ENCODE results near the gene PLPP4.

Gene PLPP4

DNA sequence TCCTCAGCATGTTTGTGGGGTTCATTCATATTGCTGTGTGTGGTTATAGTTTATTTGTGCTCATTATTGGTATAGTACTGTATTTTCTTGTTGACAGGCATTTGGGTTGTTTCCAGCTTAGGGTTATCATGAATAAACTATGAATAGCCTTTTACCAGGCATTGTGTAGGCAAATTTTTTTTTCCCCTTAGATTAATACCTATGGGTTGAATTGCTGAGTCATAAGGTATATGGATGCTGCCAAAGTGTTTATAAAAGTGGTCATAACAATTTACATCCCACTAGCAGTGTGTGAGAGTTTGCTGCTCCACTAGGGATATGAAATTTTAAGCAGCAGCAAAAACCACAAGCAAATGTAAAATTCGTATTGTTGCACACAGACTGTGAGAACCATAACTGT, 175.0 kb downstream of the PLPP4 start:
- Histone ChIP-seq H4K20me1 (ENCODE audit: insufficient read depth, low read length) (no peaks in the 10 kb centered on the region), H3K79me2 (ENCODE audit: low read length) (no peaks in the 10 kb centered on the region), H3K36me3 (replicated peaks; ENCODE audit: low read depth, low read length) (no peaks in the 10 kb centered on the region), H3K27me3 (ENCODE audit: low read depth, low read length) (no peaks in the 10 kb centered on the region), H3K4me1 (ENCODE audit: low read length) (peaks cover 4% of the 10 kb centered on the region; the same call in 1 of the 2 replicates), H3K4me3 (ENCODE audit: low read length) (no peak overlapping the region), H3K27ac (ENCODE audit: low read length) (no peak overlapping the region), H3K9me3 (ENCODE audit: insufficient read depth, low read length) (no peaks in the 10 kb centered on the region), H2AFZ (ENCODE audit: low read depth, low read length) (no peak overlapping the region), H3K4me2 (ENCODE audit: low read length) (no peak overlapping the region), H3K9ac (ENCODE audit: low read length) (no peak overlapping the region)
- no peak for TF ChIP-seq CTCF (IDR thresholded peaks at IDR 0.05; ENCODE audit: low read depth, low read length)
- TF ChIP-seq EZH2phosphoT487 (IDR thresholded peaks at IDR 0.05; ENCODE audit: low read depth), result no peak

GRCh38 chr10:120632942-120633341, 175.9 kb downstream of the PLPP4 start:
- Histone ChIP-seq H3K79me2 (ENCODE audit: low read length) (no peaks in the 10 kb centered on the region), H3K4me2 (ENCODE audit: low read length) (no peak overlapping the region), H3K36me3 (replicated peaks; ENCODE audit: low read depth, low read length) (no peaks in the 10 kb centered on the region), H3K9me3 (ENCODE audit: insufficient read depth, low read length) (no peaks in the 10 kb centered on the region), H4K20me1 (ENCODE audit: insufficient read depth, low read length) (no peaks in the 10 kb centered on the region), H2AFZ (ENCODE audit: low read depth, low read length) (no peak overlapping the region), H3K27me3 (ENCODE audit: low read depth, low read length) (no peaks in the 10 kb centered on the region), H3K4me3 (ENCODE audit: low read length) (no peak overlapping the region), H3K4me1 (ENCODE audit: low read length) (no peaks in the 10 kb centered on the region), H3K9ac (ENCODE audit: low read length) (no peak overlapping the region), H3K27ac (ENCODE audit: low read length) (no peak overlapping the region)
- TF ChIP-seq EZH2phosphoT487 (IDR thresholded peaks at IDR 0.05; ENCODE audit: low read depth), result no peak
- no peak for TF ChIP-seq CTCF (IDR thresholded peaks at IDR 0.05; ENCODE audit: low read depth, low read length)

DNA sequence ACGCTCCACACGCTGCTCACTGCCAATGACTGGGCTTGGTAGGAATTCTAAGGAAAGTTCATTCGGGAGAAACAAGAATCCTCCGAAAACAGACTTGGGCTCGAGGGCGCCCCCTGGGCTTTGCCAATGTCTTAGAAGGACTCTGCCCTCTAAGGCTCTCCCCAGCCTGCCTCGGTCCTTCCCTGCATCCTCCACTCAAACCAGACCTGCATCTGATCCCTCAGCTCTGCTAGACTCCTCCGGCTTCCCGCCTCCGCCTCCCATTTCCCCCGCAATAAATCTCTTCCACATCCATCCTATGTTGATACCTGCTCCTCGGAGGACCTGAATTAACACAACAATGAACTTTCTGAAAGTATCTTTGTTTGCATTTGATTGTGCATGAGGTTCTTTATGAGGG, 177.6 kb downstream of the PLPP4 start:
- no peak overlapping the region for H2AFZ ChIP-seq (ENCODE audit: low read depth, low read length)
- no peak overlapping the region for H3K27ac ChIP-seq (ENCODE audit: low read length)
- H3K36me3 ChIP-seq (replicated peaks; ENCODE audit: low read depth, low read length), result no peaks in the 10 kb centered on the region
- H3K9ac ChIP-seq (ENCODE audit: low read length), result no peak overlapping the region
- H3K4me1 ChIP-seq (ENCODE audit: low read length), result no peaks in the 10 kb centered on the region
- no peaks in the 10 kb centered on the region for H3K9me3 ChIP-seq (ENCODE audit: insufficient read depth, low read length)
- H4K20me1 ChIP-seq (ENCODE audit: insufficient read depth, low read length), result no peaks in the 10 kb centered on the region
- H3K4me2 ChIP-seq (ENCODE audit: low read length), result no peak overlapping the region
- H3K27me3 ChIP-seq (ENCODE audit: low read depth, low read length), result no peaks in the 10 kb centered on the region
- no peaks in the 10 kb centered on the region for H3K79me2 ChIP-seq (ENCODE audit: low read length)
- TF ChIP-seq CTCF (IDR thresholded peaks at IDR 0.05; ENCODE audit: low read depth, low read length), result peak; percentile 24; the same call in 1 of the 2 replicates
- TF ChIP-seq EZH2phosphoT487 (IDR thresholded peaks at IDR 0.05; ENCODE audit: low read depth), result no peak
- no peak overlapping the region for H3K4me3 ChIP-seq (ENCODE audit: low read length)

All from OCI-LY3 (cell line).